ENCODE data around the gene MEF2A.

DNA sequence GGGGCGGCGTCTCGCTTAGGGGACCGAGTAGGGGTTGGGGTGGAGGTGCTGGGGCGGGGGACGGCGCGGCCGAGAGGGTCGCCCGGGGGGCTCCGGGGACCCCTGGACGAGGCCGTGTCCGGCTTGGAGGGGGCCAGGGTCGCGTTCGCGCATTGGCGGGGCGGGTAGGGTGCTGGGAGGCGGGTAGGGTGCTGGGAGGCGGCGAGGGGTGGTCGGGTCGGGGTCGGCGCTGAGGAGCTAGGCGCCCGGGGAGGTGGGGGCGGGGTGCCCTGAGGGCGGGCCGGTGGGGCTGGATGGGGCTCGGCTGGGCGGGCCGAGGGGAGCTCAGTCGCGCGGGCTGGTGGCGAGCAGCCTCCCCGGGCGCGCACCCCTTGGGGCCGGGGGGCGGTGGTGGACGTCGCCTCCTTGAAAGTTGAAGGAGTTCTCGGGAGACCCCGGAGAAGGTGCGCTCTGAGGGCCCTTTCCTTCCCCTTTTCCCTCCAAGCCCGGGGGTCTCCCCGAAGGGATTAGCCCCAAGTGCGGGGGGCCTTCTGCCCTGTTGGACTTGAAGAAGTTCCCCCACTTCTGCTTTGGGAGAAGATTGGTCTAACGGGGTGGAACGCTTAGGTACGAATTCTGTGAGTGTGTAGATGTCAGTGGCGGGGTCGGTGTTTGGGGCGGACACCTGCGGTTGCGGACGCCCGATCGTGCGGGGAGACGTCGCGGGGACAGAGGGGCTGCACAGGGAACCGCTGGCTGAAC is 543 bp downstream of the MEF2A start:
- TF ChIP-seq CTCF (IDR thresholded peaks at IDR 0.05; ENCODE audit: low read length) (no peak), EZH2 (optimal IDR thresholded peaks at IDR 0.05; ENCODE audit: low read depth, low read length) (no peak), EZH2phosphoT487 (IDR thresholded peaks at IDR 0.05; ENCODE audit: low read length) (no peak)
